Measurements from ENCODE around the gene CAMK2B.

The CAMK2B gene

GRCh38 chr7:44239361-44239760 is 86.0 kb downstream of the CAMK2B start:
- Histone ChIP-seq H3K18ac (ENCODE audit: low read depth in 1 of 2, low read length in 2 of 2) (no peak overlapping the region), H4K91ac (ENCODE audit: low read length) (no peak overlapping the region), H3K14ac (ENCODE audit: low read length in 2 of 2) (no peak overlapping the region), H2BK5ac (ENCODE audit: low read depth, low read length, poor library complexity, severe bottlenecking) (no peak overlapping the region), H3K23ac (ENCODE audit: low read length in 2 of 2) (no peak overlapping the region), H4K8ac (ENCODE audit: low read length) (no peak overlapping the region), H3K27ac (ENCODE audit: low read length, poor library complexity, severe bottlenecking) (no peak overlapping the region), H3K27me3 (ENCODE audit: control insufficient read depth in 1 of 2, insufficient read depth in 1 of 2, low read length in 2 of 2) (peaks cover 12 to 44% of the 10 kb centered on the region in 2 experiments), H3K36me3 (ENCODE audit: control insufficient read depth in 1 of 2, insufficient read depth in 2 of 2, low read depth in 1 of 2, low read length in 2 of 2) (no peaks in the 10 kb centered on the region), H3K9me3 (ENCODE audit: control insufficient read depth, low read length) (no peaks in the 10 kb centered on the region), H2AK5ac (ENCODE audit: low read length, severe bottlenecking) (no peak overlapping the region), H3K4me2 (ENCODE audit: low read length, poor library complexity, severe bottlenecking) (no peak overlapping the region), H3K9ac (ENCODE audit: low read length) (no peak overlapping the region), H3K79me1 (replicated peaks; ENCODE audit: low read length, poor library complexity, severe bottlenecking) (no peaks in the 10 kb centered on the region), H2BK120ac (ENCODE audit: low read depth, low read length) (no peak overlapping the region), H3K4me3 (ENCODE audit: insufficient read depth in 1 of 2, low read depth in 1 of 2, low read length in 2 of 2) (no peak overlapping the region), H2AFZ (ENCODE audit: low read depth, low read length) (no peak overlapping the region), H3K4ac (ENCODE audit: low read depth in 1 of 2, low read length in 2 of 2) (no peak overlapping the region), H2BK15ac (ENCODE audit: low read depth, poor library complexity, severe bottlenecking) (no peak overlapping the region), H2BK12ac (ENCODE audit: low read length in 2 of 2) (no peak overlapping the region), H3K4me1 (ENCODE audit: control insufficient read depth, insufficient read depth, low read depth, low read length) (peaks cover 6% of the 10 kb centered on the region)
- DNase-seq = no peak
- WGBS = 81% methylated on average over 24 of the region's 24 CpGs

- Histone ChIP-seq H4K91ac (ENCODE audit: low read length) (no peak overlapping the region), H3K23ac (ENCODE audit: low read length in 2 of 2) (no peak overlapping the region), H3K9me3 (ENCODE audit: control insufficient read depth, low read length) (no peaks in the 10 kb centered on the region)
Observed at GRCh38 chr7:44238116-44238695, 87.2 kb downstream of the CAMK2B start.

DNA sequence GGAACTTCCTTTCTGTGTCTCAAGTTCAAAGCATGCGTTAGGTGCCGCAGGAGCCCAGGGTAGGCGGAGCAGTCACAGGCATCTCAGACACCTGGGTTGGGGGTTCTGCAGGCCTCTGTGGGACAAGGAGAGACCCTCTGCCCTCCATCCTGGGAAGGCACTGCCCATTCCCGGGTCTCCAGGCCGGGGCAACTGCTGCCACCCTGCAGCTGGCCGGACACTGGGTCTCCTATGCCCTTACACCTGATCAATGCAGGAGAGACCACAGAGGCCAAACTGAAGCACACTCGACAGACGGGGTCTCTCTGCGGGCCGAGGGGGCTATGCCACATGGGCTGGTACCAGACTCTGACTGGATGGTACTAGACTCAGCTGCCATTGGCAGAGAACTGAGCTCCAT is 87.7 kb downstream of the CAMK2B start:
- no peak overlapping the region for H3K18ac ChIP-seq (ENCODE audit: low read depth in 1 of 2, low read length in 2 of 2)
- no peak overlapping the region for H3K4me3 ChIP-seq (ENCODE audit: insufficient read depth in 1 of 2, low read depth in 1 of 2, low read length in 2 of 2)
- no peak overlapping the region for H3K4me2 ChIP-seq (ENCODE audit: low read length, poor library complexity, severe bottlenecking)
- no peak overlapping the region for H2BK12ac ChIP-seq (ENCODE audit: low read length in 2 of 2)
- no peak overlapping the region for H3K4ac ChIP-seq (ENCODE audit: low read depth in 1 of 2, low read length in 2 of 2)
- no peak overlapping the region for H3K14ac ChIP-seq (ENCODE audit: low read length in 2 of 2)
- H2AK5ac ChIP-seq (ENCODE audit: low read length, severe bottlenecking) = no peak overlapping the region
- H3K4me1 ChIP-seq (ENCODE audit: control insufficient read depth, insufficient read depth, low read depth, low read length) = peaks cover 6% of the 10 kb centered on the region
- H2BK15ac ChIP-seq (ENCODE audit: low read depth, poor library complexity, severe bottlenecking) = no peak overlapping the region
- peaks cover 15 to 57% of the 10 kb centered on the region in 2 experiments for H3K27me3 ChIP-seq (ENCODE audit: control insufficient read depth in 1 of 2, insufficient read depth in 1 of 2, low read length in 2 of 2)
- H3K36me3 ChIP-seq (ENCODE audit: control insufficient read depth in 1 of 2, insufficient read depth in 2 of 2, low read depth in 1 of 2, low read length in 2 of 2) = no peaks in the 10 kb centered on the region
- no peak overlapping the region for H3K9ac ChIP-seq (ENCODE audit: low read length)
- no peak overlapping the region for H3K27ac ChIP-seq (ENCODE audit: low read length, poor library complexity, severe bottlenecking)
- H4K91ac ChIP-seq (ENCODE audit: low read length) = no peak overlapping the region
- no peaks in the 10 kb centered on the region for H3K9me3 ChIP-seq (ENCODE audit: control insufficient read depth, low read length)
- H3K79me1 ChIP-seq (replicated peaks; ENCODE audit: low read length, poor library complexity, severe bottlenecking) = no peaks in the 10 kb centered on the region
- 82% methylated on average over 10 of the region's 10 CpGs for WGBS
- no peak for DNase-seq
- no peak overlapping the region for H3K23ac ChIP-seq (ENCODE audit: low read length in 2 of 2)
- no peak overlapping the region for H4K8ac ChIP-seq (ENCODE audit: low read length)
- H2BK5ac ChIP-seq (ENCODE audit: low read depth, low read length, poor library complexity, severe bottlenecking) = no peak overlapping the region
- H2AFZ ChIP-seq (ENCODE audit: low read depth, low read length) = no peak overlapping the region
- H2BK120ac ChIP-seq (ENCODE audit: low read depth, low read length) = no peak overlapping the region

More at GRCh38 chr7:44238116-44238695, 87.2 kb downstream of the CAMK2B start:
- no peak overlapping the region for H2BK15ac ChIP-seq (ENCODE audit: low read depth, poor library complexity, severe bottlenecking)
- no peak overlapping the region for H4K8ac ChIP-seq (ENCODE audit: low read length)
- H3K14ac ChIP-seq (ENCODE audit: low read length in 2 of 2) = no peak overlapping the region
- H3K9ac ChIP-seq (ENCODE audit: low read length) = no peak overlapping the region
- H2AK5ac ChIP-seq (ENCODE audit: low read length, severe bottlenecking) = no peak overlapping the region
- H3K4ac ChIP-seq (ENCODE audit: low read depth in 1 of 2, low read length in 2 of 2) = no peak overlapping the region
- no peak for DNase-seq
- no peak overlapping the region for H2BK120ac ChIP-seq (ENCODE audit: low read depth, low read length)
- peaks cover 6% of the 10 kb centered on the region for H3K4me1 ChIP-seq (ENCODE audit: control insufficient read depth, insufficient read depth, low read depth, low read length)
- H3K4me2 ChIP-seq (ENCODE audit: low read length, poor library complexity, severe bottlenecking) = no peak overlapping the region
- H2BK5ac ChIP-seq (ENCODE audit: low read depth, low read length, poor library complexity, severe bottlenecking) = no peak overlapping the region
- no peak overlapping the region for H3K27ac ChIP-seq (ENCODE audit: low read length, poor library complexity, severe bottlenecking)
- no peaks in the 10 kb centered on the region for H3K79me1 ChIP-seq (replicated peaks; ENCODE audit: low read length, poor library complexity, severe bottlenecking)
- H2BK12ac ChIP-seq (ENCODE audit: low read length in 2 of 2) = no peak overlapping the region
- no peak overlapping the region for H3K4me3 ChIP-seq (ENCODE audit: insufficient read depth in 1 of 2, low read depth in 1 of 2, low read length in 2 of 2)
- H2AFZ ChIP-seq (ENCODE audit: low read depth, low read length) = no peak overlapping the region
- peaks cover 12 to 52% of the 10 kb centered on the region in 2 experiments for H3K27me3 ChIP-seq (ENCODE audit: control insufficient read depth in 1 of 2, insufficient read depth in 1 of 2, low read length in 2 of 2)
- no peak overlapping the region for H3K18ac ChIP-seq (ENCODE audit: low read depth in 1 of 2, low read length in 2 of 2)
- 82% methylated on average over 17 of the region's 17 CpGs for WGBS
- H3K36me3 ChIP-seq (ENCODE audit: control insufficient read depth in 1 of 2, insufficient read depth in 2 of 2, low read depth in 1 of 2, low read length in 2 of 2) = no peaks in the 10 kb centered on the region

DNA sequence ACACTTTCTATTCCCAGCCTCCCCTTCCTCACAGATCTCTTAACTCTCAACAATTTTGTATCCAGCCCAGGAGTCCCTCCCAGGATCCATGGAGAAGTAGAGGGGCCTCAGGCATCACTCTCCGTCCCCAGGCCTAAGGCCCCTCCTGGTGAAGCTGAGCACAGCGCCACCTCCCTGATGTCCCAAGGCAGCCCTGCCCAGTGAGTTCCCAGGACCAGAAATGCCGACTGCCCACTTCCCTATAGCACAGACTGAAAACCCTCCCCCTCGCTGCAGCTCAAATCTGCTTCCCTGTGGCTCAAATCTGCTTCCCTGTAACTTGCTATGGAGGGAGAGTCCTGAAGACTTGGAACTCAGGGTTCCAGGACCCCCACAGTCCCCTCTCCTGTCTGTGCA is 89.1 kb downstream of the CAMK2B start:
- Histone ChIP-seq H3K23ac (ENCODE audit: low read length in 2 of 2) (no peak overlapping the region), H3K79me1 (replicated peaks; ENCODE audit: low read length, poor library complexity, severe bottlenecking) (no peaks in the 10 kb centered on the region), H4K8ac (ENCODE audit: low read length) (no peak overlapping the region), H2BK120ac (ENCODE audit: low read depth, low read length) (no peak overlapping the region), H2AK5ac (ENCODE audit: low read length, severe bottlenecking) (no peak overlapping the region), H4K91ac (ENCODE audit: low read length) (no peak overlapping the region), H2AFZ (ENCODE audit: low read depth, low read length) (no peak overlapping the region), H3K27me3 (ENCODE audit: control insufficient read depth in 1 of 2, insufficient read depth in 1 of 2, low read length in 2 of 2) (peaks cover 16 to 56% of the 10 kb centered on the region in 2 experiments), H3K4ac (ENCODE audit: low read depth in 1 of 2, low read length in 2 of 2) (no peak overlapping the region), H3K4me1 (ENCODE audit: control insufficient read depth, insufficient read depth, low read depth, low read length) (peaks cover 5% of the 10 kb centered on the region), H3K27ac (ENCODE audit: low read length, poor library complexity, severe bottlenecking) (no peak overlapping the region), H3K9ac (ENCODE audit: low read length) (no peak overlapping the region), H2BK5ac (ENCODE audit: low read depth, low read length, poor library complexity, severe bottlenecking) (no peak overlapping the region), H3K18ac (ENCODE audit: low read depth in 1 of 2, low read length in 2 of 2) (no peak overlapping the region), H2BK15ac (ENCODE audit: low read depth, poor library complexity, severe bottlenecking) (no peak overlapping the region), H3K14ac (ENCODE audit: low read length in 2 of 2) (no peak overlapping the region), H3K36me3 (ENCODE audit: control insufficient read depth in 1 of 2, insufficient read depth in 2 of 2, low read depth in 1 of 2, low read length in 2 of 2) (no peaks in the 10 kb centered on the region), H3K4me2 (ENCODE audit: low read length, poor library complexity, severe bottlenecking) (no peak overlapping the region), H3K9me3 (ENCODE audit: control insufficient read depth, low read length) (no peaks in the 10 kb centered on the region), H2BK12ac (ENCODE audit: low read length in 2 of 2) (no peak overlapping the region), H3K4me3 (ENCODE audit: insufficient read depth in 1 of 2, low read depth in 1 of 2, low read length in 2 of 2) (no peak overlapping the region)
- no peak for DNase-seq
- WGBS = 68% methylated on average over 4 of the region's 4 CpGs
